ENCODE measurements around the gene ANKRD65.
"Not testable (repeated sequence)": the region's sequence is repeated elsewhere in the genome, so short reads cannot be mapped to it uniquely, and the experiment has no call there.

The ANKRD65 gene

DNA sequence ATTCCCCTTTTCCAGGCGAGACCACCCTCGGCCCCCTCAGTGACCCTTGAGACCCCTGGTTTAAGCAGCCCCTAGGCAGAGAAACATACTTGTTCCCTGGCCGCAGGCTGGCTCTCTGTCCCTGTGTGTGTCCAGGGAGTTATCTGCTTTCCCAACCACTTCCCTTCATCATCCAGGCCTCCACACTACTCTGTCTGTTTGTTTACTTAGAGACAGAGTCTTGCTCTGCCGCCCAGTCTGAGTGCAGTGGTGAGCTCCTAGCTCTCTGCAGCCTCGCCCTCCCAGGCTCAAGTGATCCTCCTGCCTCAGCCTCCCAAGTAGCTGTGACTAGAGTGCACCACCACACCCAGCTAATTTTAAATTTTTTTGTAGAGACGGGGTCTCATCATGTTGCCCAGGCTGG lies 8.6 kb upstream of the ANKRD65 start:
- no peak for DNase-seq (ENCODE audit: low read depth in 1 of 2, low spot score in 1 of 2)
- H3K4me3 ChIP-seq (replicated peaks; ENCODE audit: insufficient read depth, low read length) = no peak overlapping the region
- H3K27ac ChIP-seq (replicated peaks) = no peak overlapping the region
- TF ChIP-seq, protein P1, sequence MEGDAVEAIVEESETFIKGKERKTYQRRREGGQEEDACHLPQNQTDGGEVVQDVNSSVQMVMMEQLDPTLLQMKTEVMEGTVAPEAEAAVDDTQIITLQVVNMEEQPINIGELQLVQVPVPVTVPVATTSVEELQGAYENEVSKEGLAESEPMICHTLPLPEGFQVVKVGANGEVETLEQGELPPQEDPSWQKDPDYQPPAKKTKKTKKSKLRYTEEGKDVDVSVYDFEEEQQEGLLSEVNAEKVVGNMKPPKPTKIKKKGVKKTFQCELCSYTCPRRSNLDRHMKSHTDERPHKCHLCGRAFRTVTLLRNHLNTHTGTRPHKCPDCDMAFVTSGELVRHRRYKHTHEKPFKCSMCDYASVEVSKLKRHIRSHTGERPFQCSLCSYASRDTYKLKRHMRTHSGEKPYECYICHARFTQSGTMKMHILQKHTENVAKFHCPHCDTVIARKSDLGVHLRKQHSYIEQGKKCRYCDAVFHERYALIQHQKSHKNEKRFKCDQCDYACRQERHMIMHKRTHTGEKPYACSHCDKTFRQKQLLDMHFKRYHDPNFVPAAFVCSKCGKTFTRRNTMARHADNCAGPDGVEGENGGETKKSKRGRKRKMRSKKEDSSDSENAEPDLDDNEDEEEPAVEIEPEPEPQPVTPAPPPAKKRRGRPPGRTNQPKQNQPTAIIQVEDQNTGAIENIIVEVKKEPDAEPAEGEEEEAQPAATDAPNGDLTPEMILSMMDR (IDR thresholded peaks at IDR 0.05; ENCODE audit: insufficient read depth, low read length) = no peak
- no peak for TF ChIP-seq SPI1 (IDR thresholded peaks at IDR 0.05; ENCODE audit: borderline replicate concordance, low read depth)
- peaks cover 28% of the 10 kb centered on the region for H3K27me3 ChIP-seq (ENCODE audit: insufficient read depth, poor library complexity, severe bottlenecking)

DNA sequence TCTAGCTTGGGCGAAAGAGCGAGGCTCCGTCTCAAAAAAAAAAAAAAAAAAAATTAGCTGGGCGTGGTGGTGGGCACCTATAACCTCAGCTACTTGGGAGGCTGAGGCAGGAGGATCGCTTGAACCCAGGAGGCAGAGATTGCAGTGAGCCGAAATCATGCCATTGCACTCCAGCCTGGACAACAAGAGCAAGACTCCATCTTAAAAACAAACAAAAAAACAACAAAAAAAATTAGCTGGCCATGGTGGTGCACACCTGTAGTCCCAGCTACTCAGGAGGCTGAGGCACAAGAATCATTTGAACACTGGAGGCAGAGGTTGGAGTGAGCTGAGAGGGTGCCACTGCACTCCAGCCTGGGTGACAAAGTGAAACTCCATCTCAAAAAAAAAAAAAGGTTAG lies 7.9 kb upstream of the ANKRD65 start:
- not testable (repeated sequence) for H3K4me3 ChIP-seq (replicated peaks; ENCODE audit: insufficient read depth, low read length); DNase-seq (ENCODE audit: low read depth in 1 of 2, low spot score in 1 of 2); H3K27ac ChIP-seq (replicated peaks)
- H3K27me3 ChIP-seq (ENCODE audit: insufficient read depth, poor library complexity, severe bottlenecking) = peaks cover 28% of the 10 kb centered on the region

DNA sequence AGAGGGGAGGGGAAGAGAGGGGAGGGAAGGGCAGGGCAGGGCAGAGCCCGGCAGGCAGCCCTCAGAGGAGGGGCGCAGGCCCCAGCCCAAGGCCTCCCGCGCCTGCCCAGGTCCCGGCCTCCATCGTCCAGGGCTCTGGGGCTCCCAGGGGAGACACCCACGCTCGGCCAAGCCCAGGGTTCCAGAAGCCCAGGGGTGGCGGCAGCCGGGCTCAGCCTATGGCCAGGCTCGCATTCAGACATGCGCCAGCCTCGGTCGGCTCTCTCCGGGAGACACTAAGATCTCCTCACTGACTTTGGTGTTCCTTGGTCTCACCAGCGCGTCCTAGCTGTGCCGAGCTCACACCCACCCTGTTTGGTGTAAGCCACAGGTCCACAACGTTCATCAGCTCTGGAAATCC lies 7.1 kb upstream of the ANKRD65 start:
- H3K27ac ChIP-seq (replicated peaks) = no peak overlapping the region
- H3K4me3 ChIP-seq (replicated peaks; ENCODE audit: insufficient read depth, low read length) = no peak overlapping the region
- TF ChIP-seq POLR2AphosphoS5 (IDR thresholded peaks at IDR 0.05; ENCODE audit: low read depth) (no peak), GABPA (IDR thresholded peaks at IDR 0.05; ENCODE audit: low read depth) (no peak), SPI1 (IDR thresholded peaks at IDR 0.05; ENCODE audit: borderline replicate concordance, low read depth) (no peak)
- TF ChIP-seq, protein P1 (IDR thresholded peaks at IDR 0.05; ENCODE audit: insufficient read depth, low read length) = no peak
- TF ChIP-seq, protein P2, sequence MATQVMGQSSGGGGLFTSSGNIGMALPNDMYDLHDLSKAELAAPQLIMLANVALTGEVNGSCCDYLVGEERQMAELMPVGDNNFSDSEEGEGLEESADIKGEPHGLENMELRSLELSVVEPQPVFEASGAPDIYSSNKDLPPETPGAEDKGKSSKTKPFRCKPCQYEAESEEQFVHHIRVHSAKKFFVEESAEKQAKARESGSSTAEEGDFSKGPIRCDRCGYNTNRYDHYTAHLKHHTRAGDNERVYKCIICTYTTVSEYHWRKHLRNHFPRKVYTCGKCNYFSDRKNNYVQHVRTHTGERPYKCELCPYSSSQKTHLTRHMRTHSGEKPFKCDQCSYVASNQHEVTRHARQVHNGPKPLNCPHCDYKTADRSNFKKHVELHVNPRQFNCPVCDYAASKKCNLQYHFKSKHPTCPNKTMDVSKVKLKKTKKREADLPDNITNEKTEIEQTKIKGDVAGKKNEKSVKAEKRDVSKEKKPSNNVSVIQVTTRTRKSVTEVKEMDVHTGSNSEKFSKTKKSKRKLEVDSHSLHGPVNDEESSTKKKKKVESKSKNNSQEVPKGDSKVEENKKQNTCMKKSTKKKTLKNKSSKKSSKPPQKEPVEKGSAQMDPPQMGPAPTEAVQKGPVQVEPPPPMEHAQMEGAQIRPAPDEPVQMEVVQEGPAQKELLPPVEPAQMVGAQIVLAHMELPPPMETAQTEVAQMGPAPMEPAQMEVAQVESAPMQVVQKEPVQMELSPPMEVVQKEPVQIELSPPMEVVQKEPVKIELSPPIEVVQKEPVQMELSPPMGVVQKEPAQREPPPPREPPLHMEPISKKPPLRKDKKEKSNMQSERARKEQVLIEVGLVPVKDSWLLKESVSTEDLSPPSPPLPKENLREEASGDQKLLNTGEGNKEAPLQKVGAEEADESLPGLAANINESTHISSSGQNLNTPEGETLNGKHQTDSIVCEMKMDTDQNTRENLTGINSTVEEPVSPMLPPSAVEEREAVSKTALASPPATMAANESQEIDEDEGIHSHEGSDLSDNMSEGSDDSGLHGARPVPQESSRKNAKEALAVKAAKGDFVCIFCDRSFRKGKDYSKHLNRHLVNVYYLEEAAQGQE (IDR thresholded peaks at IDR 0.05; ENCODE audit: insufficient replicate concordance, low read depth) = no peak
- DNase-seq (ENCODE audit: low read depth in 1 of 2, low spot score in 1 of 2) = no peak
- H3K27me3 ChIP-seq (ENCODE audit: insufficient read depth, poor library complexity, severe bottlenecking) = peaks cover 28% of the 10 kb centered on the region

DNA sequence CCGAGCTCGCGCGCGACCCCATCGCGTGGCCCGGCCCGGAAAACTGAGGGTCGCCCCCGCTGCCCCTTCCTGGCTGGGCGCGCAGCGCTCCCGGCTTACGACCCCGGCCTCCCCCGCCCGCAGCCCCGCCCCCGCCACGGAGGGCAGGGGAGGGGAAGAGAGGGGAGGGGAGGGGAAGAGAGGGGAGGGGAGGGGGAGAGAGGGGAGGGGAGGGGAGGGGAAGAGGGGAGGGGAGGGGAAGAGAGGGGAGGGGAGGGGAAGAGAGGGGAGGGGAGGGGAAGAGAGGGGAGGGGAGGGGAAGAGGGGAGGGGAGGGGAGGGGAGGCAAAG lies 6.7 kb upstream of the ANKRD65 start:
- H3K4me3 ChIP-seq (replicated peaks; ENCODE audit: insufficient read depth, low read length) = no peak overlapping the region
- H3K27ac ChIP-seq (replicated peaks) = no peak overlapping the region
- TF ChIP-seq, protein P1 (IDR thresholded peaks at IDR 0.05; ENCODE audit: insufficient read depth, low read length) = no peak
- no peak for TF ChIP-seq SPI1 (IDR thresholded peaks at IDR 0.05; ENCODE audit: borderline replicate concordance, low read depth)
- TF ChIP-seq, protein P2 (IDR thresholded peaks at IDR 0.05; ENCODE audit: insufficient replicate concordance, low read depth) = no peak
- no peak for TF ChIP-seq GABPA (IDR thresholded peaks at IDR 0.05; ENCODE audit: low read depth)
- no peak for DNase-seq (ENCODE audit: low read depth in 1 of 2, low spot score in 1 of 2)
- peaks cover 28% of the 10 kb centered on the region for H3K27me3 ChIP-seq (ENCODE audit: insufficient read depth, poor library complexity, severe bottlenecking)
